ENCODE data around the gene MEDAG.

The MEDAG gene

DNA sequence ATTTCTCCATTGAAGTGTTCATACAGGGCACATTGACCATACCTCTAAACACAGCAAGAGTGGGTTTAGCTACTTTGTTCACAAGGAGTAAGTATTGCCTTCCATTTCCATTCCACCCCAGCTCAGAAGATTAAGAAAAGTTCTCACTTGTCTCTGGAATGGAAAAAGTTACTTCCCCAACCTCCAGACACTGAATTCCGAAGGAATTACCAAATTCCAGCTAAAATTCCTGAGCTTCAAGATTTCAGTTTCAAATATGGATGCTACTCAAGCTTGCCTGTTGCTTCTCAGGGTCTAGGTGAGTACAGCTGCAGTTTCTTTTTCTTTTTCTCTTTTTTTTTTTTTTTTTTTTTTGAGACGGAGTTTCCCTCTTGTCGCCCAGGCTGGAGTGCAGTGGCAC is 60.0 kb downstream of the MEDAG start:
- DNase-seq: no peak

- DNase-seq: no peak
These were observed 62.8 kb downstream of the MEDAG start for GRCh38 chr13:30968846-30969245.

GRCh38 chr13:30971575-30971974 is 65.5 kb downstream of the MEDAG start:
- no peak for DNase-seq

DNA sequence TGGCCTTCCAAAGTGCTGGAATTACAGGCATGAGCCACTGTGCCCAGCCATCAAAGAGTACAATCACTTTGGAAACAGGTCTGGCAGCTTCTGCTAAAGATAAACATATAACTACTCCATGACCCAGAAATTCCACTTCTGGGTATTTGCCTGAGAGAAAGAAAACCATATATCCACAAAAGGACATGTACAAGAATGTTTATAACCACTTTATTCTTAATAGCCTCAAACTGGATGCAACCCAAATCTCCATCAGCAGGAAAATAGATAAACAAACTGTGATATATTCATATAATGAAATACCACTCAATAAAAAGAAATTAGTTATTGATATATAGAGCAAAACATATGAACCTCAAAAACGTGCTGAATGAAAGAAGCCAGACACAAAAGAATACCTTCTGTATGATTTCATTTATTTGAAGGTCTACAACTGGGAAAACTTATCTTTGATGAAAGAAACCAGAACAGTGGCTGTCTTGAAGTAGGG is 66.9 kb downstream of the MEDAG start:
- no peak for DNase-seq

- DNase-seq: no peak
These were observed 68.3 kb downstream of the MEDAG start for GRCh38 chr13:30974350-30974749.
